PC-3 (cell line): ENCODE results near the gene SMARCD2.

Experiments used
- CTCF ChIP-seq: fragments of 300-600 bp; sonication (generic); conservative IDR thresholded peaks from 2 replicates; pipeline ENCODE4 v1.5.1; 2017; ENCODE audit warnings: antibody characterized with exemption, low read depth, mild to moderate bottlenecking, low read length
- EZH2 ChIP-seq: fragments of 300-600 bp; sonication (generic); IDR thresholded peaks from one replicate; pipeline ENCODE4 v1.6.1; 2017; ENCODE audit warnings: antibody characterized with exemption, mild to moderate bottlenecking, low read length; ENCODE audit not compliant: unreplicated experiment
- EZH2phosphoT487 ChIP-seq: fragments of 300-600 bp; sonication (generic); IDR thresholded peaks from 2 replicates; pipeline ENCODE4 v1.6.1; 2018; ENCODE audit warnings: mild to moderate bottlenecking, antibody characterized with exemption, low read length, borderline replicate concordance

- no peak for TF ChIP-seq CTCF
- no peak for TF ChIP-seq EZH2
- no peak for TF ChIP-seq EZH2phosphoT487
These were observed 12.2 kb downstream of the SMARCD2 start for GRCh38 chr17:63830278-63830677.
